Retinal pigment epithelial cell (primary cell): ENCODE results near the gene STK32A.
"Not testable (repeated sequence)": the region's sequence is repeated elsewhere in the genome, so short reads cannot be mapped to it uniquely, and the experiment has no call there.

Experiments
- DNase-seq: peaks from one replicate; pipeline ENCODE4 v3.0.0-alpha.2; 2010; ENCODE audit warnings: low read depth
- H3K4me3 ChIP-seq: 2 replicates; pipeline ENCODE4 v1.5.1; 2011; ENCODE audit warnings: mild to moderate bottlenecking, low read length, control low read depth, moderate library complexity
- TF ChIP-seq, protein P1 (sequence below): conservative IDR thresholded peaks from 2 replicates; pipeline ENCODE4 v1.5.1; 2011; ENCODE audit warnings: low read depth, low read length, control low read depth, inconsistent platforms

Gene STK32A

DNA sequence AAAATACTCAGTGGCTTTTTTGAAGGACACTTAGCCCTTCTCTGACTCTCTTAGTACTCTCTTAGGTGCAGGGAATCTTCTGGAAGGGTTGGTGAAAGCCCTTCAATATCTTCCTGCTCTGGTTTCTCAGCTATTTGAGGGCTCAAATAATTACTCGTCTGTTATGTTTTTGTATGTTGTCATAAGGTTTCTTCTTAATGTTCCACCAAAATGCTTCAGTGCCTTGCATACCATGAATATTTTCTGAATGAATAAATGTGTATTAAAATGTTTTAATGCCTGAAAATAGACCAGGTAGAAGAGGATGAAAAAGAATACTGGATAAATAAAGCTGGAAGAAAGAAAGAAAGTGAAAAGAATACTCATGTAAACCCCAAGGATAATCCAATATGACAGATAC, 124.3 kb downstream of the STK32A start:
- TF ChIP-seq, protein P1, sequence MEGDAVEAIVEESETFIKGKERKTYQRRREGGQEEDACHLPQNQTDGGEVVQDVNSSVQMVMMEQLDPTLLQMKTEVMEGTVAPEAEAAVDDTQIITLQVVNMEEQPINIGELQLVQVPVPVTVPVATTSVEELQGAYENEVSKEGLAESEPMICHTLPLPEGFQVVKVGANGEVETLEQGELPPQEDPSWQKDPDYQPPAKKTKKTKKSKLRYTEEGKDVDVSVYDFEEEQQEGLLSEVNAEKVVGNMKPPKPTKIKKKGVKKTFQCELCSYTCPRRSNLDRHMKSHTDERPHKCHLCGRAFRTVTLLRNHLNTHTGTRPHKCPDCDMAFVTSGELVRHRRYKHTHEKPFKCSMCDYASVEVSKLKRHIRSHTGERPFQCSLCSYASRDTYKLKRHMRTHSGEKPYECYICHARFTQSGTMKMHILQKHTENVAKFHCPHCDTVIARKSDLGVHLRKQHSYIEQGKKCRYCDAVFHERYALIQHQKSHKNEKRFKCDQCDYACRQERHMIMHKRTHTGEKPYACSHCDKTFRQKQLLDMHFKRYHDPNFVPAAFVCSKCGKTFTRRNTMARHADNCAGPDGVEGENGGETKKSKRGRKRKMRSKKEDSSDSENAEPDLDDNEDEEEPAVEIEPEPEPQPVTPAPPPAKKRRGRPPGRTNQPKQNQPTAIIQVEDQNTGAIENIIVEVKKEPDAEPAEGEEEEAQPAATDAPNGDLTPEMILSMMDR = no peak
- H3K4me3 ChIP-seq = no peak overlapping the region
- DNase-seq = no peak

DNA sequence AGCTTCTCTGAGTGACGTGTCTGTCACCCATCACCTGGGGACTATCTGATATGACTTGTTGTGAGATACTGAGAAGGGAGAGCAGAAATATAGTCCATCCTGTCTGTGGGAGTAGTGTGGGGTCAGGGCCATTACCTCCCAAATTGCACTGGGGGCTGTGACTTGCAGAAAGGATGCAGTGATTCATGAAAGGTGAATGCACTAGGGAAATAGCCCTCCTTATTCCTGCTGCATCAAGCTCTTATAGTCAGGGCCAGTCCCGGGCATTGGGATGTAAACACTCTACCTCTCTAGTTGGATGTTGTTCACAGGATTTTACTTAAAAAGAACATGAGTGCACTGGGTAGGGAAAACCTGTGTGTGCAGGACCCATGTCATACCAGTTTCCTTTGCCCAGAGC, 124.8 kb downstream of the STK32A start:
- TF ChIP-seq, protein P1 = no peak
- no peak overlapping the region for H3K4me3 ChIP-seq
- DNase-seq = no peak

DNA sequence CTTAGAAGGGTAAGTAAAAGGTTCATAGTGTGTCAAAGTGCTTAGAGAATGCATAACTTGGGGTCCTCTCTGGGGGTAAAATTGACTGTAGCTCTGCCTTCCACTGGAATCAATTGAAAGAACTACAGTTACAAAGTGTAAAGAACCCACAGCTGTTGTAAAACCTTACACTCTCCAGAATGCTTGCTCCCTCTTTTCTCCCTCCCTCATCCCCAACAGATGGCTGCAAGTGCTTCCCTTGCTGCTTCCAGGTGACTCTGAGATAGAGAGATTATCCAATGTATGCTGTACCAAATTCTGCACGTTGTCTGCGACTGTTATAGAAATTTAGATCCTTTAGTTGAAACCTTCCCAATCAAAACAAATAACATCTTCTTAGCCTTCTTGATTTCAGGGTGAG, 126.0 kb downstream of the STK32A start:
- no peak for DNase-seq
- TF ChIP-seq, protein P1 = no peak
- H3K4me3 ChIP-seq = no peak overlapping the region

DNA sequence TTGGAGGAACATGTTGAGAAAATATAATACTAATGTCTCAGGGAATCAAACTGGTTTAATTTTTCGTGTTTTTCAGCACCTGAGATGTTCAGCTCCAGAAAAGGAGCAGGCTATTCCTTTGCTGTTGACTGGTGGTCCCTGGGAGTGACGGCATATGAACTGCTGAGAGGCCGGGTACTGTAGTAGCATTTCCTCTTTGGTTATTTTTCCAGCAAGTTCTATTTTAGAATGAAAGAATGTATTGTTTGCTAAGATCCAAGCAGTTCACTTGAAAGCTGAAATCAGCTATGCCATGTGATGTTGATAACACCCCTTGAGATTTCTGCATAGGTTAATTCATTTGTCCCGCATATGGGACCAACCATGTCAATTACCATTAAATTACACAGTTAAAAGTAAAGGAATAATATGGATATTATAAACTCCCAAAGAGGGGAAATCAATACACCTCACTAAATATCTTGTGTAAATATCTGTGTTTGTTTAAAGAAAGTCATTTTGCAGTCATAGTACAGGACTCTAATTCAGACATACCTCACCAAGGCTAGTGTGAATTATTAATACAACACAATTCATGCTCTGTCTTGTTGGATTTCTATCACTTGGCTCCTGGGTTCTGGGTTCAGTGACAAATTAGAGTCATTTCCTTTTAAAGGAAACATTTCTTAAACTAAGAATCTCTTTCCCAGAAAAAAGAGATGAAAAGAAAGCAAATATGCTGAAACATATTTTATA, 126.8 kb downstream of the STK32A start:
- TF ChIP-seq, protein P1 = no peak
- no peak overlapping the region for H3K4me3 ChIP-seq
- DNase-seq = no peak

DNA sequence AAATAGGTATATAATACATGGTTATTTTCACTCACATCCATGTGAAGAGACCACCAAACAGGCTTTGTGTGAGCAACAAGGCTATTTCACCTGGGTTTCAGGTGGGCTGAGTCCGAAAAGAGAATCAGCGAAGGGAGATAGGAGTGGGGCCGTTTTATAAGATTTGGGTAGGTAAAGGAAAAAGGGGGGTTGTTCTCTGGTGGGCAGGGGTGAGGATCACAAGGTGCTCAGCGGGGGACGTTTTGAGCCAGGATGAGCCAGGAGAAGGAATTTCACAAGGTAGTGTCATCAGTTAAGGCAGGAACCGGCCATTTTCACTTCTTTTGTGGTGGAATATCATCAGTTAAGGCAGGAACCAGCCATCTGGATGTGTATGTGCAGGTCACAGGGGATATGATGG, 132.6 kb downstream of the STK32A start:
- not testable (repeated sequence) for H3K4me3 ChIP-seq, DNase-seq

DNA sequence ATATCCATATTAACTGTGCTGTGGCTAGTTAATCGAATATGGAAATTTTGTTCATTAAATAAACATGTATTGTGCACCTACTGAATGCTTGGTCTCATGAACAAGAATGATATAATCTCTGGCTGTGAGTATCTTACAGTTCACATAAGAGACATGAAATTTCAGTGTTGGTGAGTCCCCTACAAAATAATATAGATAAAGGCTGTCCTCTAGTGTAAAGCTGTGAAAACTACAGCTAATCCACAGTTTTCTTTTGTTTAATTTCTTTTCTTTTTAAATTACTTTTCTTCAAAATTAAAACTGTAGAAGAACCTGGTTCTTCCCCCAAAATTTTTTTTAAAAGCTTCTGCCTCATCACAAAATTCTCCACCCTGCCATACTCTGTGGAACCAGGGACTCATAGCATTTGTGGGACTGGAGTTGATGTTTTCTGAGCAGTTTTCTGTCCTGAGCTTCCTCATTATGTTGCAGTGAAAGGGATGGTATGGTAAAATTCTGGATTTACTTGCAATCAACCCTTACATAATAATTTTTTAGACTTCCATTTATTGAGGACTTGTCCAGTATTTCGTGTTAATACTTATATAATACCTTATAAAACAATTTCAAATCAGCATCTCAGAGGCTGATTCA, 135.0 kb downstream of the STK32A start:
- H3K4me3 ChIP-seq = no peak overlapping the region
- DNase-seq = no peak
- TF ChIP-seq, protein P1 = peak; percentile 65

DNA sequence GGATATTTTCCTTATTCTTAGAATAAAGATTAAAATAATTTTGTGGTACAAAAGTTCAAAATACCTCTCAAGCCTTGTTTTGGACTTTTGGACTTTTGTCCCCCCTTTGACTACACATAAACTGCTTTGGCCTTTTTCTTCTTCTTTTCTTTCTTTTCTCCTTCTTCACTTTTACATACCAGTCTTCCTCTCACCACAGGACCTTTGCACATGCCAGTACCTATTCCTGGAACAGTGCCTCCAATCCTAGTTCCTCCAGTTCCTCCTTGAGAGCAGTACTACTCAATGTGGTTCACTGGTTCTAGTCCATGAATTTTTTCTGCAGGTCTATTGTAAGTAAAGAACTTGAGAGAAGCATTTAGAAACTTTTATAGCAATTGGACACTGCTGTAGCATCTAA, 136.5 kb downstream of the STK32A start:
- no peak overlapping the region for H3K4me3 ChIP-seq
- DNase-seq = no peak
- TF ChIP-seq, protein P1 = no peak
